GM10248 (cell line): ENCODE measurements around the gene HOXC6.

ENCODE experiments used
- CTCF ChIA-PET: fragments of 300-600 bp; sonication (Branson Sonifier 250); formaldehyde crosslinking; extraction: SDS; loops from one replicate; lab custom pipeline; 2021; ENCODE audit warnings: antibody characterized with exemption; lab: Yijun Ruan, JAX
- POLR2A ChIA-PET: fragments of 350-650 bp; sonication (Branson Sonifier 250); formaldehyde crosslinking; extraction: SDS; loops from one replicate; lab custom pipeline; 2020; ENCODE audit warnings: antibody characterized with exemption; lab: Yijun Ruan, JAX
- DNase-seq: peaks from one replicate; pipeline ENCODE4 v3.0.0; 2012; ENCODE audit errors: extremely low spot score
- TF ChIP-seq, protein P1 (sequence below): IDR thresholded peaks from 2 replicates; pipeline ENCODE4 v1.5.1; 2012; ENCODE audit warnings: mild to moderate bottlenecking, low read depth; ENCODE audit errors: extremely low read depth, missing control alignments, control extremely low read depth

Gene HOXC6

GRCh38 chr12:54002278-54002914 lies 25.8 kb upstream of the HOXC6 start:
- TF ChIP-seq, protein P1, sequence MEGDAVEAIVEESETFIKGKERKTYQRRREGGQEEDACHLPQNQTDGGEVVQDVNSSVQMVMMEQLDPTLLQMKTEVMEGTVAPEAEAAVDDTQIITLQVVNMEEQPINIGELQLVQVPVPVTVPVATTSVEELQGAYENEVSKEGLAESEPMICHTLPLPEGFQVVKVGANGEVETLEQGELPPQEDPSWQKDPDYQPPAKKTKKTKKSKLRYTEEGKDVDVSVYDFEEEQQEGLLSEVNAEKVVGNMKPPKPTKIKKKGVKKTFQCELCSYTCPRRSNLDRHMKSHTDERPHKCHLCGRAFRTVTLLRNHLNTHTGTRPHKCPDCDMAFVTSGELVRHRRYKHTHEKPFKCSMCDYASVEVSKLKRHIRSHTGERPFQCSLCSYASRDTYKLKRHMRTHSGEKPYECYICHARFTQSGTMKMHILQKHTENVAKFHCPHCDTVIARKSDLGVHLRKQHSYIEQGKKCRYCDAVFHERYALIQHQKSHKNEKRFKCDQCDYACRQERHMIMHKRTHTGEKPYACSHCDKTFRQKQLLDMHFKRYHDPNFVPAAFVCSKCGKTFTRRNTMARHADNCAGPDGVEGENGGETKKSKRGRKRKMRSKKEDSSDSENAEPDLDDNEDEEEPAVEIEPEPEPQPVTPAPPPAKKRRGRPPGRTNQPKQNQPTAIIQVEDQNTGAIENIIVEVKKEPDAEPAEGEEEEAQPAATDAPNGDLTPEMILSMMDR, result no peak
- ChIA-PET CTCF (interaction anchor here (0.7 to 1.2 kb wide), 4 partner anchors 10 to 205 kb away, joined by 3 read pairs; partner anchors contain the start of gene HOXC10), POLR2A (no interaction called here)
- DNase-seq, result no peak

- POLR2A ChIA-PET, result no interaction called here
- TF ChIP-seq, protein P1, result no peak
- DNase-seq, result no peak
- CTCF ChIA-PET, result interaction anchor here (0.9 to 7.2 kb wide), 5 partner anchors 17 to 205 kb away, joined by 3 to 139 read pairs (median 95); partner anchors contain the start of genes HOXC10, HOXC5, HOXC6 and SMUG1
These were observed 25.3 kb upstream of the HOXC6 start for GRCh38 chr12:54002915-54003389.

GRCh38 chr12:54003625-54004024 lies 24.6 kb upstream of the HOXC6 start:
- DNase-seq, result no peak
- POLR2A ChIA-PET, result no interaction called here
- CTCF ChIA-PET, result interaction anchor here (1.3 to 7.2 kb wide), 8 partner anchors 8 to 212 kb away, joined by 3 to 139 read pairs (median 50); partner anchors contain the start of genes HOXC10, HOXC5, HOXC6 and SMUG1
- TF ChIP-seq, protein P1, result no peak

DNA sequence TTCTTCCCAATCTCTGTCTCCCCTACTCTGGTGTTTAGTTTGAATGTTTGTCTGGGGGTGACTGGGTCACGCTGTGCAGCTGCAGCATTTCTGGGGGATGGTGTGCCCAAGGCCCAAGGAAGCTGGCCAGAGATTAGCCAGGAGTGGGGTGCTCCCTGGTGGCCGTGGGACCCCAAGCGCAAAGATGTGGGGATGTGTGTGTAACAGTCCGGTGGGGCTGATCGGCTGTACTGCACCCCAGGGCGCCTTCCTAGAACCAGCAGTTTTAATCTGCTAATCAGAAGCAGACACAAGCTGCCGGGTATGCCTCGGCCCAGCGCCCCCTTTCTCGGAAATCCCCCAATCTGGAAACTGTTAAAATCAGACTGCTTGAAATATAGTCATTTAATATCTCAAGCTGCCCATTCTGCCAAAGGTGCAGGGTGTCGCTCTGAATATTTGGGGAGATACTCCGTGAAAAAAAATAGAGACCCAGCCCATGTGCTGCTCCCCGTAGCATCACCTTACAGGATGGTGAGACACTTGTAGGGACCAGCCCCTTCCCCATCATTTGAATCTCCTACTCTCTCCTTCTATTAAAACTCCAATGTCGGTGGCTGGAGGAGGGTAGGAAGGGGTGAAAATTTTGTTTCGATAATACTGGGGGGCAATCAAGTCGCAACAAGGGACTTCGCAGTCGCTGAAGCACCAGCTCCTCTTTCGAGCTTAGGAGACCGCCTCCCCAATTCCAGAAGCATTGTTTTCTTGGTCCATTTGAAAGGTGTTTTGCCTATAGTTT lies 24.0 kb upstream of the HOXC6 start:
- POLR2A ChIA-PET, result no interaction called here
- DNase-seq, result no peak
- TF ChIP-seq, protein P1, result no peak
- CTCF ChIA-PET, result interaction anchor here (0.9 to 7.2 kb wide), 11 partner anchors 9 to 211 kb away, joined by 3 to 139 read pairs (median 15); partner anchors contain the start of genes HOXC10, HOXC4, HOXC5 and HOXC6

- ChIA-PET POLR2A (no interaction called here), CTCF (interaction anchor here (0.9 to 7.2 kb wide), 19 partner anchors 10 to 357 kb away, joined by 3 to 139 read pairs (median 11); partner anchors contain the start of genes COPZ1, HOXC10, HOXC4 and HOXC5)
- TF ChIP-seq, protein P1, result no peak
- DNase-seq, result no peak
These were observed 23.3 kb upstream of the HOXC6 start for GRCh38 chr12:54004841-54005530.

DNA sequence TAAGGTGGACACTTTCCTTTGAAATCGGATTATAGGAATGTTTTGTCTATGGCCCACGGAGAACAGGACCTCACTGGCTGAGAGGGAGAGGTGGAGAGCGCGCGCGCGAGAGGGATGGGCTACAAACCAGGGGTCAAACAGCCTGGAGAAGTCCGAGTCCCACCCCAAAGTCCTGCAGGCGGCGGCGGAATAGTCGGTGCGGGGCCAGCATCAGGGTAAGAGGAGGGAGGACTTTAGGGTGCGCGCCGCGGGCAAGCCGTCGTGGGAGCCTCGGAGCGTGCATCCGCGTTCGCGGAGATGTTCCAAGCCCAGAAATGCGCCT lies 22.7 kb upstream of the HOXC6 start:
- DNase-seq, result no peak
- ChIA-PET POLR2A (no interaction called here), CTCF (interaction anchor here (0.6 to 7.2 kb wide), 25 partner anchors 9 to 356 kb away, joined by 3 to 139 read pairs (median 5); partner anchors contain the start of genes COPZ1, HOXC10, HOXC4 and HOXC5)
- TF ChIP-seq, protein P1, result peak; percentile 5
